Cardiac septum (tissue), 1 donor: ENCODE data around the gene RTN4R. TPM values are rescaled to one million over a fixed set of nuclear protein-coding genes. Genes with fewer than 3 reads are reported as not detected.

ENCODE experiments used
- DNase-seq: peaks from one replicate; pipeline ENCODE4 v3.0.0-alpha.2; 2020; ENCODE audit warnings: low spot score
- intact Hi-C: fragments of 100-400 bp; cut with DNase I; formaldehyde crosslinking; loops from one replicate; pipeline ENCODE4 v1.14.0; 2022
- total RNA-seq: library from RNA; stranded (reverse); fragmentation: NEBNext Ultra II Directional; extraction: Animal tissue kit (Norgen Biotek cat#: 25700); gene quantifications from one replicate; pipeline ENCODE4 v1.2.1, GENCODE V29; 2021
- donor health status: DM: no; HTN: no; CAD: no.

RTN4R gene
- total RNA-seq, 1 donor from 2014 or later, result 1.0 TPM

DNA sequence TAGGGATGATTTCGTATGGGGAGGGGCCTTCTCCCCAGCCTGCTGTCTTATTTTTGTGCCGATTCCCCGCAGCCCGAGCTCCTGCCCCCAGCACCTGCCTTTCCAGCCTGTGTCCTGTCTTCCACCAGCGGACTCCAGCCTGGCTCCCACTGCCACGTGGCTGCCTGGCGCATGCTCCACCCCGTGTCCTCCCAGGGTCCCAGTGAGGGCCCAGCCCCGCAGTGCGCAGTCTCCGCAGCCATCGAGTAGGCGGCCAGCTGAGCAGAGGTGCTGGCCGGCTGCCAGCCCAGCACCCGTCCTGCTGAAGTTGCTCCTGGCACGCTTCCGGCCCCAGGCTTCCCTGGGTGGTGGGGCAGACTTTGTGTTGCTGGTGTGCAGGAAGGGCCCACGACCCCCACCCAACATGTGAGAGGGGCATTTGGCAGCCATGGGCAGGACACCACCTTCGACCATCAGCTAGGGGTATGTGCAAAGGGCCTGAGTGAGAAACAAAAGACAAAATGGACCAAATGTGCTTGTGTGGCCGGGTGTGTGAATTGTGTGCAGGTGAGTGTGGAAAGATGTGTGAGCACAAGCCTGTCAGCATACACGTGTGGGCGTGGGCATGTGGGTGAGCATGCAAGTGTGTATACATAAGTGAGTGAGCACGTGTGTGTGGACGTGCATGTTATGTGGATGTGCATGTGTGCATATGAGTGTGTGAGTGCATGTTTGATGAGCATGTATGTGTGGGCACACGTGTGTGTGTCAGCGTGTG is 55.9 kb downstream of the RTN4R start:
- intact Hi-C loops, result no loop called here
- peak; percentile 85 for DNase-seq

DNA sequence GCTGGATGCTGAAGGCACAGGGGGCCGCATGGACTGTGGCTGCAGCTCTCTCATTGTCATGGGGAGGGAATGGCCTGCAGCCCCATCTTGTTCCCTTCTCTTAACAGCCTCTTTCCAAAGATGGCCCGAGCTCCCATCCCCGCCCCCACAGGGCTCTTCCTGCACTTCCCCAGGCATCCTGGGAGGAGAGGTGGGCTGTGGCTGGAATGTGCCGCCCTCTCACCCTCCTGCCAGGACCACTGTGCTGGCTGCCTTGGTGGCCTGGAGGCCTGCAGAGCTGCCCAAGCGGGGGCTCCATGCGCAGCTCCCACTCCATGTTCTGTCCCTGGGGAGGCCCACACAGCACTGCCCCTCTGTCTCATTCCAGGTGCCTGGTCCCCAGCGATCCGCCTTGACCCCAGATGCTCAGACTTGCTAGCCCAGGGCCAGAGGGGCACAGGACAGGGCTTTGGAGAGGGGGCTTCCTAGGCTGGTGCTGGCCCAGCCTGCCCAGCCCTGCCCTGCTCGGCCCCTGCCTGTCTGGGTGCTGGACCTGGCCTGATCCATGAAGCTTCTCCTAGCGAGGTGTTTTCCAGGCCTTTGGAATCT is 56.6 kb downstream of the RTN4R start:
- intact Hi-C loops, result no loop called here
- DNase-seq, result no peak

DNA sequence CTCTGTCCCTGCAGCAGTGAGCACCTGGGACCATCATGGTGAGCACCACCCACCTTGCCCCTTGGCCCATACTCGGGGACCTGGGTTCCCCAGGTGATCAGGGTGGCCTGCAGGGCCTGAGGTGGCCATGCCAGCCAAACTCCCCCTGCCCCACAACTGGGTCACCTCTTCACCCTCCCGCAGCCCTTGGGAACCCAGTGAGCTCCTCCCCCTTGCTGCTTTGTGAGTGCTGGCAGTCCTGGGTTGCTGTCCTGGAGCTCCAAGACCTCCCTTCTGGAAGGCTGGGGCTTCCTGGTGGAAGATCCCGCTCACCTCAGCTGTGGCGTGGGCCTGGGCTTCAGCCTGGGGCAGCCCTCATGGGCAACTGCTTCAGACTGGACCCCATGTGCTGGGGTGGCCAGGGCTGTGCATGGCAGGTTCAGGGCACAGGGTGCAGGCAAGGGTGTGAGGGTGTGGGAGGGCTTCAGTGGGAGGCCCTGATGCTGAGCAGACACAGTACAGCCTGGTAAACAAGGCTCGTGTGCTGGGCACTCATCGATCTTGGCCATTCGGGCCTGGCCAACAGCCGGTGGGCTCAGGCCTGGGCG is 57.6 kb downstream of the RTN4R start:
- DNase-seq, result no peak
- intact Hi-C loops, result no loop called here

DNA sequence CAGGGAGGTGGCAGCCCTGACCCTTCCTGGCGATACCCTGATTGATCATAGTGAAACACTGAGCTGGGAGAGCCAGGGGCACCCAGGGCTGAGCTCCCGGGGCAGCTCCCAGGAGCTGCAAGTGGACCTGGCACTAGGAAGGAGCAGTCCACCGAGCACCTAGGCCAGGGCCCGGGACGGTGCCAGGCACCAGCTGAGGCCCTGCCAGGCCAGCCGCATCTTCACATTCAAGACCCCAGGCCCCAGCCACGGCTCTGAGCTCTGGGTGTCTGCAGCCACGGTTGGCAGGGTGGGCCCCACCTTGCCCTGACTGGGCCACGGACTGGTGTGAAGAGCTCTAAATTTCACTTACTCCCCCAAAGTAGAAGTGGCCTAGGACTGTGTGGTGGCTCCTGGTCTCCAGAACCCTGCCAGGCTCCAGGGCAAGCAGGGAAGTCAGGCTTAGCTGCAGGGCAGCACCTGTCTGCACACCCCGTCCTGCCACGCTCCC is 58.3 kb downstream of the RTN4R start:
- DNase-seq, result no peak
- intact Hi-C loops, result no loop called here

DNA sequence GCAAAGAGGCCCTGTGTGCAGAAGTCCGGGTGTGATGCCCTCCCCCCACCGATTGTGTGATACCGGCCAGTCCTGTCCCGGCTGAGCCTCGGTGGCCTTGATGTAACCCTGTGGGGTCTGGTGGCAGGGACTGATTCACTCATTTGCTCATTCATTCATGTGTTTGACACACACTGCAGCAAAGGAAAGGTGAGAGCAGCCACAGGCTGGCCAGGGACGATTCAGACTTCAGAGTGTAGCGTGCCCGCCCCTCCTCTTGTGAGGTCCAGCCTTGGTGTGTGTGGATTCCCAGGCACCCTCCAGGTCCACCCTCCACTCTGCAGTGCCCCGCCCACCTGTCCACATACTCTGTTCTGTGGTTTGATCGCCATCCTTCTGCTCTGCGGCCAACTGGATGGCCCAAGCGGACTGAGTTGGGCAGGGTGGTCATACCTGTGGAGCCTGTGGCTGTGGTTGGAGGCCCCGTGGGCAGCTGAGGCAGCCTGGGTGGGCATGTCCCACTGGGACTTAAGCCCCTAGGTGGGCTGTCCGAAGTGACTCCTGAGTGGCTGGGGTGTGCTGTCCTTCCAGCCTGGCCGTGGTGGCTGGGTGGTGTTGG is 59.3 kb downstream of the RTN4R start:
- no peak for DNase-seq
- intact Hi-C loops, result no loop called here

DNA sequence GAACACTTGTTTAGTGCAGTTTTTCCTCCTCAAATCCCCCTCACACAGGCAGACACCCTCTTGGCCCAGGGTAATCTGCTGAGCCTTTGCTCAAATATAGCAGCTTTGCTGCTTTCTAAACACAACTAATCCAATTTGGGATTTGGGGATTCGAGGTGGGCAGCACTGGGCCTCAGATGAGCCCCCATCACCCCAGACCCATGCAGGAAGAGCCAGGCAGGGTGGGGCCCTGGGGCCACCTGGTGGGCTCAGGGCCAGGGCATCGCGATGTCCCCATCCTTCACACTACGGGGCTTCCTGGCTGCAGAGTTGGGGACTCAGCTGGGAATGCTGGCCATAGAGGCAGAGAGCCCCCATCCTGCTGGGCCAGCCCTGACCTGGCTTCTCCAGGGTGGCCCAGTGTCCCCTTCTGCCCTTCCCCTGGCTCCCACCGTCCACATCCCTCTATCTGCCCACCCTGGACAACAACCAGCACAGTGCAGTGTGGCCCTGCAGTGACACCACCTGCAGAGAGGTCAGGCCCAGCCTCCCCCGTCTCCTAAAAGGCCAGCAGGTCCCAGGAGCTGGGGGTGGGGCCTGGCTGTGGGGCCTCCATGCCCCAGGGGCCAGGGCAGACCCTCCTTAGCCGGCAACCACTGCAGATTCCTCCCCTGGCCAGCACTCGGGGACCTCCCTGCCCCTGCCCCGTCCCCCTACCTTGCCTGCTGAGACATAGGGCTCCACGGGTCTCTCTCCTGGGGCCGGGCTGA is 60.7 kb downstream of the RTN4R start:
- DNase-seq, result no peak
- intact Hi-C loops, result no loop called here

DNA sequence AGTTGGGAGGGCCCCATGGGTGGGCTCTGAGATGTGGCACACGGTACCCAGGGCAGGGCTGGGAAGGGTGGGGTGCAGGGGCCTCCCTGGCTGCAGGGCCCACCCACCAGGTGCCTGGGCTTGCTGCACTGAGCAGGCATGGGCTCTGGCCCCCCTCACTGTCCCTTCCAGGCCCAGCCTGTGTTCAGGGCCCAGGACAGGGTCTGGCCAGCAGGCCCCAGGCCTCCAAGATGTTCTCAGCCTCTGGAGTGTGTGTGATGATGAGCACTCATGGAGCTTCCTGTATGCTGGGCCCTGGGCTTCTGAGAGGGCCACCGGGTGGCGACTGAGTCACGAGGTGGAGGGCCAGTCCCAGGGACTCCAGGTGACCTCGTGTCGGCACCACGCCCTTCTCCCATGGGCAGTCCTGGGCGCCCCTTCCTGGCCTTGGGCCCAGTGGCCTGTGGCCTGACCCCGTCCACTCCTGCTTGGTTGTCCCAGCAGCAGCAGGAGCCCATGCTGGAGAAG is 61.4 kb downstream of the RTN4R start:
- DNase-seq, result no peak
- intact Hi-C loops, result no loop called here

DNA sequence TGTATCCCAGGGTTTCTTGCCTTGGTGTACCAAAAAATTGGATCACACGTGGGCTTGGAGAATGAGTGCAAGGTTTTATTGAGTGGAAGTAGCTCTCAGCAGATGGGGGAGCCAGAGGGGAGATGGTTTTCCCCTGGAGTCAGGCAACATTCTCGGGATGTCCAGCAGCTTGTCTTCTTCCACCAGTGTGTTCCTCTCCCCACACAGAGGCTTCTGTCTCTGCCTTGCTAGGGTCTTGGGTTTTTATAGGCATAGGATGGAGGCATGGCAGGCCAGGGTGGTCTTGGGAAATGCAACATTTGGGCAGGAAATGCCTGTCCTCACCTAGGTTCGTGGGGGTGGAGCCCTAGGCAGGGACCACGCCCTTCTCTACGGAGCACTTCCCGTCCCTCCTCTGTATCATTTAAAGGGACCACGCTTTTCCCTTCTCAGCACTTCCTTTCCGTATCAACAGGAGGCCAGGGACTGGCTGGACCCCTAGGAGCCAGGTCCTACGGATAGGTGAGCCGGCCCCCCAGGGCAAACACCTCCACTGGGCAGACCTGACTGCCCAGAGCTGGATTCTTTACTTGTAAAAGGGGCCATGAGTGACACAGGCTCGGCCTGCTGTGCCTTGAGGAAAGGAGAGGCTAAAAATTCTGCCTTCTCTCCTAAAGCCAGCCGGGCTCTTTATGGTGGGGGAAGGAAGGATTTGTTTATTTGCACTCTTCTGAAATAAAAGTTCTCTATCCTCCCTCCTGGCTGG is 62.0 kb downstream of the RTN4R start:
- peak; percentile 84 for DNase-seq
- intact Hi-C loops, result no loop called here

DNA sequence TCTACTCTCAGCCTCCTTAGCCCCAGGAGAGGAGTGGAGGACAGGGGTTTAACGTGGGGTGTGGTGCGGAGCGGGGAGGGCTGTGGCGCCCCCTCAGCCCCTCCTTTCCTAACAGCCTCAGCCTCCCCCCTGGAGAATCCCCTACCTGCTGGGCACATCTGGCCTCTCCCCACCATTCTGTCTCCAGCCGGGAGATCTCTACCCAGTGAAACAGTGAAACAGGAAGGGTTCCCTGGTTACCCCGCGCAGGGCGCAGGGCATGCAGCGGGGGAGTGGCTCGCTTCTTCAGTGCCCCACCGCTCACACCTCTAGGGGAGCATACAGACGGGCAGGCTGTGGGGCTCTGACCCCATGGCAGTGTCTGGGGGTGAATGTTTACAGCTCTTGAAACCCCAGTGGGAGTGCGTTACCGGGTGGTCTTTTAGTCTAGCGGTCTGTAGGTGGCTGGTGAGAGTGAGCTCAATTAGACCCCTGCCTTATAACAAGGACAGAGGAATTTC is 62.6 kb downstream of the RTN4R start:
- intact Hi-C loops, result no loop called here
- DNase-seq, result no peak

DNA sequence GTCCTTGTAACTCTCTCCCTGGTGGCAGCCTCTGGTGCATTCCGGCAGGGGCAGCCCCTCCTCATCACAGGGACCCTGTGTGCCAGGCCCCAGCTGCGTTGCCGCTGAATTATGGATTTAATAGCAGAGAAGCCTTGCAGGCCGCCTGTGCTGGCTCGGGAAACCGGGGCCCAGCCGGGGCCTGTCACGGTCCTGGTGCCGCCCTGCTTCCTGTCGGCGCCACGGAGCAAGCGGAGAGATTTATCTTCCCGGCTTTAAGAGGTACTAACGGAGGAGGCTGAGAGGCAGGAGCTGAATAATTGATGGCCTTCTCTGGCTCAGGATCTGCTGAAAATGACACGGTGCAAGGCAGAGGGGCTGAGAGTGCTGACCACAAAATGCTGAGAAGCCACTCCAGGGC is 63.3 kb downstream of the RTN4R start:
- DNase-seq, result no peak
- intact Hi-C loops, result no loop called here

DNA sequence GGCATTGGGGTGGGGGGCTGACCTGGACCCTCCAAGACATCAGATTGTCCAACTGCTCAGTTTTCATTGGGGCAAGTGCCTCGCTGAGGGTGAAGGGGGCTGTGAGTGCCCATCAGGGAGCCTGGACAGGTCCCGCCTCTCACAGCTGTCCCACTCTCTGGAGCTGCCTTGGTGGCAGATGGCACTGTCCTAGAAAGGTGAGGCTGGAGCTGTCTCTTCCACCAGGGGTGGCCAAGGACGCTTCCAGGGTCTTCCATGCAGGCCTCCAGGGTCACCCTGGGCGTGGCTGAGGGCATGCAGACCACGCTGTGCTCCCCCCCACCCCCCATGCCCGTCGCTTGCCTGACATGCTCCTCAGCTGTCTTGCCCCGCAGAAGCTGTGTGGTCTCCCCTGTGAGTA is 63.8 kb downstream of the RTN4R start:
- no peak for DNase-seq
- intact Hi-C loops, result no loop called here

DNA sequence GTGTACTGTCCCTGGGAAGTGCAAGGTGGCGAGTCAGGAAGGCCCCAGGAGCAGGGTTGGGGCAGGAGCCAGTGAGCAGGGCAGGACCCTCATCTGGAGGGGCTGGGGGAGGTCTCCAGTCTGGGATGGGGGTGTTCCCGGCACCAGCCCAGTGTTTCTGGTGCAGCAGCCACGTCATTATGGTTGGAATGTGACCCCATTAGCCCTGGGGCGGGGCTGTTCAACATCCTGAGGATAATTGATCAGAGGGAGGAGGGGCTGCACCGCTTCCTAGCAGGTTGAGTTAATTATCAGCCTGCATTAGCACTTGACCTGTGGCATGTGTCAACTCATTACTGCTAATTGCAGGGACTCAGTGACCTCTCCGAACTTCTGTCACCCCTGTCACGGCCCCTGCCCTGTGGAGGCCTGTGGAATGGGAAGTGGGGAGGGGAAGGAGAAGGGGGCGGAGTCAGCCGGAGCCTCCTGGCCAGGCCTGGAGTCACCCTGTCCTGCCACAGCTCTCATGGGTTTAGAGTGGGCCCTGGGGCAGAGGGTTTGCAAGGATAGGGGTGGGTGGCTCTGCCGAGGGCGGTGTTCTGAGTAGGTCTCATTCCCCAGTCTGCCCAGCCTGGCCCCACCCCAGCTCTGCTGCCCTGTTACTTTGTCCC is 64.4 kb downstream of the RTN4R start:
- intact Hi-C loops, result no loop called here

DNA sequence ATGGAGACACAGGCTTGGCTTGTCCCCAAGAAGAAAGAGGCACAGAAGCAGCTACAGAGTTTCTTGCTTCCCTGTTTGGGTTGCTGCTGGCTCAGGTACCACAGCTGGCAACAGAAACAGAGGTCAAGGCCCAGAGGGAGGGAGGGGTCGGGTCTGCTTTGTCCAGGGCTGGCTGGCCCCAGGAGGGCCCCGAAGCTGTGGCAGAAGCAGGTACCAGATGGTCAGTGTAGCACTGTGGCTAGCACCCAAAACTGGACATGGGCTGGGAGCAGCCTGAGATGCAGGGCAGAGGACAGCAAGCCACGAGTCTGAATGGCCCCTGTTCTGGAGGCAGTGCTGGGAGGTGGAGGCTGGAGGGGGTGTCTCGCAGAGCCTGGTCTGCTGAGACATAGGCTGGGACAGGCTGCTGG is 65.0 kb downstream of the RTN4R start:
- intact Hi-C loops, result no loop called here
- no peak for DNase-seq

More for the DNA sequence above, 64.4 kb downstream of the RTN4R start:
- no peak for DNase-seq

DNA sequence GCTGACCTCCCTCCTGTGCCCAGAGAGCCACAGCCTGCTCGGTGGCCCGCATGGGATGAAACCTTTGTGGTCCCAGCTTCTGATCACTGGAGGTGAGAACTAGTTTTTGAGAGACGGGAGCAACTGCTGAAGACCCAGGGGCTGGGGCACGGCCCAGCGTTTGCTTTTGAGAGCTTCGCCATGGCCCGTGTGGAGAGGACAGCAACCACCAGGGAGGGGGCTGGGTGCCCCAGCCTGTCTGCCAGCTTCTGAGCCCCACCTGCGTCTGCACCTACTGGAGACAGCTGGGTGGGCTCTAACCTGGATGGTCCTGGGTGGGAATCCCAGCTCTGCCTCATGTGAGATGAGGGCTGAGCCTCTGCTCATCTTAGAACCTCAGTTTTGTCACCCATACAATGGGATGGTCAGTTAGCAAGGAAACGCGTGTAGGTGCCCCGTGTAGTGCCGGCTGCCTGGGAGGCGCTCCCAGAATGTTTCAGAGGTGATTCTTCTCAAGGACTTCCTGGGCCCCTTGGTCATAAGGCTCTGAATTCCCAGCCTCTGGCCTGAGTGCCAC is 66.2 kb downstream of the RTN4R start:
- DNase-seq, result no peak
- intact Hi-C loops, result no loop called here

DNA sequence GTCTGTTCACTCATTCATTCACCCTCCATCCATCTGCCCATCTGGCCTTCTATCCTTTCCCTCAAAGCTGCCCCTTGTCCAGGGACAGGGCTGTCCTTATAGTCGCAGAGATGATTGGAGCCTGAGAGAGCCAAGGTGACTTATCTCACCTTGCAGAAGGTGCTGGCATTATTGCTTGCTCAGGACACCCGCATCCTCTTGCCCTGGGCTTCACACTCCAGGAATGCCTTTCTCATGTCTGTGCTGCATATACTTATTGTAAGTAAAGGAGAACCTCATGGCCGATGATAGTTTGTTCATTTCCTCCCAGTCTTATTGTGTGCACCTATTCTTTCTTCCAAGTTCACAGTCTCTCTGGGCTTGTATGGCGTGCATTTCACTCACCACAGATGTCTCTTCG is 68.2 kb downstream of the RTN4R start:
- no peak for DNase-seq
- intact Hi-C loops, result no loop called here

DNA sequence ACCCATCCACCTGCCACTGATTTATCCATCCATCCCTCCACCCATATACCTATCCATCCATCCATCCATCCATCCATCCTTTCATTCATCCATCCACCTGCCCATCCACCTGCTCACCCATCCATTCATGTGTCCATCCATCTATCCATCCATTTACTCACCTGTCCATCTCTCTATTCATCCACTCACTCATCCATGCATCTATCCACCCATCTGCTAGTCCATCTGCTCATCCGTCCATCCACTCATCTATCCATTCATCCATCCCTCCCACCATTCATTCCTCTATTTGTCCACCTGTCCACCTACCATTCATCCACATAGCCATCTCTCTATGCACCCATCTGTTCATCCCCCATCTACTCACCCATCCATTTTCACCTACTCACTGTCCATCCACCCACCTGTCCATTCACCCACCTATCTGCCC is 68.7 kb downstream of the RTN4R start:
- intact Hi-C loops, result no loop called here
- DNase-seq, result no peak

DNA sequence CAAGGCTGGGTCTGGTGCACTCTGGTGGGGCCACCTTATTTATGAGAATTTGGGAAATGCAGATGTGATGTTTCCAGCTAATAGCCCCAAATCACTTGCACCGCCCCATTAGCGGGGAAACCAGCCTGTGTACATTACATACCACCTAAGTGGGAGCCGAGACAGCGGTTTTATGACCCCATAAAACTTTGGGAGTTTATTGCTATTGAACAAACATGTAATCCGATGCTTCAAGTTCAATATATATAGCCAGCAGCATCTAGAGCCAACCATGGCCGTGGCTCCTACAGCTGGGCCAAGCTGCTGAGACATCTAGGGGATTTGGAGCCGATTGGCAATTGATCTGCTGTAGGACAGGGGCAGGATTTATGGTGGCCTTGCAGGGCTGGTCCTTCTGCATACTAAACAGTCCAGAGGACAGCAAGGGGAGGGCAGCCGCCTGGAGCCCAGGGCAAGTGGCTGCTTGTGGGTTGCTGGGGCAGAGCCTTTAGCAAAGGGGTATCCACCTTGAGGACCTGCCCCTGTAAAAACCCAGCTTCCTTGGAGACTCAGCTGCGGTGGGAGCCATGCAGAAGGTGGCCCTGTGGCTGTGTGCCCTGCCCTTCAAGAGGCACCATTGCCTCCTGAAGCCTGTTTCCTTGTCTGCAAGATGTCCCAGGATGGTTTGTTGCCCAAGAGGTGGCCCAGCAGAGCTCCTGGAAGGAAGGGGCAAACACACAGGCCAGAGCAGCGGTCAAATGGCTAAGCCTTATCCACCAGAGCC is 69.4 kb downstream of the RTN4R start:
- DNase-seq, result no peak
- intact Hi-C loops, result no loop called here
